ENCODE data around the gene FLRT1. TPM values are rescaled to one million over a fixed set of nuclear protein-coding genes. Genes with fewer than 3 reads are reported as not detected.

FLRT1 gene
- total RNA-seq, 4 donors from 2014 or later, result not detected

DNA sequence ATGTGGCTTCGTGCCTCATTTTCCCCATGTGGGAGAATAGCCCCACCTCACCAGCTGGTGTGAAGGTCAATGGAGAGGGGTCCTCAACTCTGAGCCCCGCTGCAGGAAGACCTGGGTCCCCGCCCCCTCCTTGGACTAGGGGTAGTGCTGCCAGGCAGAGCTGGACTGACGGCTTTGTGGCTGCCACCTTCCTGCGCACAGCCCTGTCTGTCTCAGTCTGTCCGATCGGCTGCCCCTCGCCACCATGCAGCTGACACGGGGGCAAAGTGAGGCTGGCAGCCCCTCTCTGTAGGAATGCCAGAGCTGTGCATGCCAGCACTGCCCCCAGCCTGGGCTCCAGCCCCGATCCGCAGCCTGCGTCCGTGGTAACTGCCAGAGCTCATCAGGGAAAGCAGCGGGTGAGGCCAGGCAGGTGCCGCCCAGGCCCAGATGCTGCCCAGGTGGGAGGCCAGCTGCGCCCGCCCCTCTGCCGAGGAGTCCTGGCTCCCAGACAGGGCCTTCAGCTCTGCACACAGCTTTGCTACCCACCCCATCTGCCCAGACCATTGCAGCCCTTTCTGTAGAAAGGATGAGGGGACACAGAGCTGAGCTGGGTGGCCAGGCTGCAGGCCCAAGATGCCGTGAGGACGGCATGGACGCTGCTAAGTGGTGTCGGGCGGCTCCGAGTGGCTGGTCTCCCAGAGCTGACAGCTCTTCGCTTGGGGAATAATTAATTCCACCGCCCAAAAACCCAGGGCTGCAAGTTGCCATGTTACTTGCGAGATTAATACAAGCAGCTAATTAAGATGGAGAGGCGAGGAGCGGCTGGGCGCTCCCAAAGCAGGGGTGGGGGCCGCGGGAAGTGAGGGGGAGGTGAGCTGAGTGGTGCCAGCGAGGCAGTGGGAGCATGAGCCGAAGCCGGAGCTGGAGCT, 19.5 kb upstream of the FLRT1 start:
- no peak overlapping the region for H3K4me3 ChIP-seq
- no peak for TF ChIP-seq POLR2AphosphoS5 (IDR thresholded peaks at IDR 0.05)
- TF ChIP-seq EP300 (IDR thresholded peaks at IDR 0.05), result no peak
- TF ChIP-seq, protein P1, sequence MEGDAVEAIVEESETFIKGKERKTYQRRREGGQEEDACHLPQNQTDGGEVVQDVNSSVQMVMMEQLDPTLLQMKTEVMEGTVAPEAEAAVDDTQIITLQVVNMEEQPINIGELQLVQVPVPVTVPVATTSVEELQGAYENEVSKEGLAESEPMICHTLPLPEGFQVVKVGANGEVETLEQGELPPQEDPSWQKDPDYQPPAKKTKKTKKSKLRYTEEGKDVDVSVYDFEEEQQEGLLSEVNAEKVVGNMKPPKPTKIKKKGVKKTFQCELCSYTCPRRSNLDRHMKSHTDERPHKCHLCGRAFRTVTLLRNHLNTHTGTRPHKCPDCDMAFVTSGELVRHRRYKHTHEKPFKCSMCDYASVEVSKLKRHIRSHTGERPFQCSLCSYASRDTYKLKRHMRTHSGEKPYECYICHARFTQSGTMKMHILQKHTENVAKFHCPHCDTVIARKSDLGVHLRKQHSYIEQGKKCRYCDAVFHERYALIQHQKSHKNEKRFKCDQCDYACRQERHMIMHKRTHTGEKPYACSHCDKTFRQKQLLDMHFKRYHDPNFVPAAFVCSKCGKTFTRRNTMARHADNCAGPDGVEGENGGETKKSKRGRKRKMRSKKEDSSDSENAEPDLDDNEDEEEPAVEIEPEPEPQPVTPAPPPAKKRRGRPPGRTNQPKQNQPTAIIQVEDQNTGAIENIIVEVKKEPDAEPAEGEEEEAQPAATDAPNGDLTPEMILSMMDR (IDR thresholded peaks at IDR 0.05), result no peak
- no peak for TF ChIP-seq POLR2A (IDR thresholded peaks at IDR 0.05)
- no peaks in the 10 kb centered on the region for H3K27me3 ChIP-seq
- no peaks in the 10 kb centered on the region for H3K36me3 ChIP-seq
- no peaks in the 10 kb centered on the region for H3K9me3 ChIP-seq
- H3K27ac ChIP-seq, result no peak overlapping the region
- DNase-seq (ENCODE audit: low spot score in 2 of 2), result no peak
- H3K4me1 ChIP-seq, result peaks cover 15% of the 10 kb centered on the region
- 84% methylated on average over 21 of the region's 35 CpGs for WGBS

- H3K4me3 ChIP-seq, result no peak overlapping the region
- no peak for DNase-seq (ENCODE audit: low spot score in 2 of 2)
- no peaks in the 10 kb centered on the region for H3K36me3 ChIP-seq
- TF ChIP-seq POLR2A (IDR thresholded peaks at IDR 0.05), result no peak
- TF ChIP-seq, protein P1 (IDR thresholded peaks at IDR 0.05), result no peak
- no peak for TF ChIP-seq POLR2AphosphoS5 (IDR thresholded peaks at IDR 0.05)
- TF ChIP-seq EP300 (IDR thresholded peaks at IDR 0.05), result no peak
- H3K9me3 ChIP-seq, result no peaks in the 10 kb centered on the region
- no peaks in the 10 kb centered on the region for H3K27me3 ChIP-seq
- no peak overlapping the region for H3K27ac ChIP-seq
- 77% methylated on average over 6 of the region's 7 CpGs for WGBS
- H3K4me1 ChIP-seq, result peaks cover 20% of the 10 kb centered on the region
Measured at GRCh38 chr11:64017945-64018224, 17.8 kb upstream of the FLRT1 start.

GRCh38 chr11:64018310-64018709, 17.4 kb upstream of the FLRT1 start:
- TF ChIP-seq EP300 (IDR thresholded peaks at IDR 0.05), result no peak
- TF ChIP-seq POLR2AphosphoS5 (IDR thresholded peaks at IDR 0.05), result no peak
- TF ChIP-seq, protein P1 (IDR thresholded peaks at IDR 0.05), result no peak
- no peak for TF ChIP-seq POLR2A (IDR thresholded peaks at IDR 0.05)
- Histone ChIP-seq H3K9me3 (no peaks in the 10 kb centered on the region), H3K27ac (no peak overlapping the region), H3K4me1 (peaks cover 20% of the 10 kb centered on the region), H3K4me3 (no peak overlapping the region), H3K36me3 (no peaks in the 10 kb centered on the region), H3K27me3 (no peaks in the 10 kb centered on the region)
- no peak for DNase-seq (ENCODE audit: low spot score in 2 of 2)
- 58% methylated on average over 5 of the region's 8 CpGs for WGBS

GRCh38 chr11:64019106-64020037, 16.4 kb upstream of the FLRT1 start:
- Histone ChIP-seq H3K9me3 (no peaks in the 10 kb centered on the region), H3K4me1 (peaks cover 20% of the 10 kb centered on the region), H3K36me3 (no peaks in the 10 kb centered on the region), H3K27me3 (no peaks in the 10 kb centered on the region), H3K4me3 (no peak overlapping the region), H3K27ac (no peak overlapping the region)
- 90% methylated on average over 15 of the region's 27 CpGs for WGBS
- no peak for DNase-seq (ENCODE audit: low spot score in 2 of 2)
- TF ChIP-seq POLR2AphosphoS5 (IDR thresholded peaks at IDR 0.05), result no peak
- TF ChIP-seq EP300 (IDR thresholded peaks at IDR 0.05), result no peak
- TF ChIP-seq, protein P1 (IDR thresholded peaks at IDR 0.05), result no peak
- TF ChIP-seq POLR2A (IDR thresholded peaks at IDR 0.05), result no peak
